Kidney (tissue), 14 donors: Measurements from ENCODE around the gene GIMAP2. TPM values are rescaled to one million over a fixed set of nuclear protein-coding genes. Genes with fewer than 3 reads are reported as not detected.

Experiments
- DNase-seq, 5 donors: peaks; one replicate each; pipeline ENCODE4 v3.0.0-alpha.2; 2013 to 2020
- FAIRE-seq: peaks from 2 replicates; lab custom pipeline; 2012; peaks lifted over from hg19 to GRCh38; lab: Jason Lieb, UNC
- H3K27ac ChIP-seq, 2 donors: one replicate each; pipeline ENCODE4 v1.7.0; 2013; ENCODE audit warnings: low read depth in 2 of 2, low read length in 2 of 2, inconsistent platforms in 1 of 2
- H3K27me3 ChIP-seq: one replicate; pipeline ENCODE4 v1.7.1; 2013; ENCODE audit warnings: low read length, inconsistent platforms; ENCODE audit not compliant: control insufficient read depth, insufficient read depth
- H3K36me3 ChIP-seq, 3 donors: one replicate each; pipeline versions ENCODE4 v1.7.0 to v1.7.1; 2013; ENCODE audit warnings: low read length in 3 of 3, control low read depth in 1 of 3, inconsistent platforms in 1 of 3; ENCODE audit not compliant: insufficient read depth in 3 of 3, control insufficient read depth in 2 of 3
- H3K4me1 ChIP-seq, 3 donors: one replicate each; pipeline versions ENCODE4 v1.7.0 to v1.7.1; 2013; ENCODE audit warnings: low read length in 3 of 3, inconsistent platforms in 1 of 3, low read depth in 1 of 3; ENCODE audit not compliant: control insufficient read depth in 2 of 3, insufficient read depth in 2 of 3
- H3K4me3 ChIP-seq, 3 donors: one replicate each; pipeline versions ENCODE4 v1.7.0 to v1.8.1; 2013; ENCODE audit warnings: low read length in 3 of 3, control low read depth in 1 of 3, inconsistent platforms in 1 of 3
- H3K9ac ChIP-seq, 3 donors: one replicate each; pipeline versions ENCODE4 v1.7.0 to v1.7.1; 2013; ENCODE audit warnings: low read length in 3 of 3, control low read depth in 1 of 3, inconsistent platforms in 1 of 3
- H3K9me3 ChIP-seq, 3 donors: one replicate each; pipeline versions ENCODE4 v1.7.0 to v1.7.1; 2013; ENCODE audit warnings: low read length in 3 of 3, control low read depth in 1 of 3, inconsistent platforms in 1 of 3; ENCODE audit not compliant: control insufficient read depth in 2 of 3, insufficient read depth in 1 of 3
- CTCF ChIP-seq: IDR thresholded peaks from 3 replicates; pipeline ENCODE4 v1.5.1; 2012; ENCODE audit warnings: mild to moderate bottlenecking, moderate library complexity, borderline replicate concordance; ENCODE audit not compliant: insufficient read depth; ENCODE audit errors: extremely low read depth
- intact Hi-C: fragments of 100-400 bp; cut with DNase I; formaldehyde crosslinking; loops from one replicate; pipeline ENCODE4 v1.11.1; 2022
- polyA plus RNA-seq: library from polyadenylated mRNA; stranded (reverse); fragments of 350-450 nt; fragmentation: Illumina TruSeq; extraction: RNeasy Lipid Tissue Mini Kit (QIAGEN cat#74804); gene quantifications from one replicate; pipeline ENCODE4 v1.2.3, GENCODE V29; 2014; ENCODE audit warnings: low read depth, low replicate concordance; ENCODE audit not compliant: insufficient read depth
- total RNA-seq: library from RNA; stranded (reverse); fragmentation: NEBNext Ultra II Directional; extraction: Animal tissue kit (Norgen Biotek cat#: 25700); gene quantifications from one replicate; pipeline ENCODE4 v1.2.1, GENCODE V29; 2021
- donor health status: control.
- donor health status: control.
- donor health status: control.
- donor health status: control.
- donor health status: control.
- donor health status: DM: yes; HTN: yes; CAD: no.
- donor health status: Normal renal cell carcinoma (clear cell type).

Gene GIMAP2
- total and polyA plus RNA-seq, 2 donors from 2014 or later: 6.7 to 19.5 TPM

DNA sequence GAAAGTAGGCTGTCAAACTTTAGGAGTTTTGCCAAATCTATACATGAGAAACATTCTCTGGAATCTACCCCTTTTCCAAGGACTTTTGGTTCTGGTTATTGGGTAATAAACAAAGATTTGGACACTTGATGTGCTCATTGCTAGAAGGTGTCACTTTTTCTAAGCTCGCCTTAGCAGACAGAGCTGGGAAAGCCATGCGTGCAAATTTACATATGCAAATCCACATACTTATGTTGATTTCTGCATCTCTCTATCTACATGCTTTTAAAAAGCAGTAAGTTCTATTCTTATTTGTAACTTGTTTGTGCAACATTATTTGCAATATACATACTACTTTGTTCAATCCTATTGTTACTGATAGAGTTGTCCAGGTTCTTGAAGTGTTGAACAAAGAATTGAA is 30.8 kb upstream of the GIMAP2 start:
- intact Hi-C loops: no loop called here
- FAIRE-seq: no peak

GRCh38 chr7:150656047-150656446 is 29.5 kb upstream of the GIMAP2 start:
- Histone ChIP-seq H3K36me3 (no peaks in the 10 kb centered on the region), H3K4me3 (no peak overlapping the region), H3K27ac (no peak overlapping the region), H3K9me3 (peaks cover 0 to 2% (median 0%) of the 10 kb centered on the region in 3 donors), H3K27me3 (no peaks in the 10 kb centered on the region), H3K9ac (no peak overlapping the region), H3K4me1 (no peaks in the 10 kb centered on the region)
- FAIRE-seq (no peak), DNase-seq (no peak)
- no peak for TF ChIP-seq CTCF
- intact Hi-C loops: no loop called here

More for the DNA sequence above, 30.8 kb upstream of the GIMAP2 start:
- DNase-seq: no peak
- Histone ChIP-seq H3K4me3 (no peak overlapping the region), H3K36me3 (no peaks in the 10 kb centered on the region), H3K9me3 (peaks cover 0 to 2% (median 0%) of the 10 kb centered on the region in 3 donors), H3K27ac (no peak overlapping the region), H3K9ac (no peak overlapping the region), H3K4me1 (no peaks in the 10 kb centered on the region), H3K27me3 (no peaks in the 10 kb centered on the region)
- no peak for TF ChIP-seq CTCF

GRCh38 chr7:150657526-150657925 is 28.0 kb upstream of the GIMAP2 start:
- H3K4me1 ChIP-seq: no peaks in the 10 kb centered on the region
- no peaks in the 10 kb centered on the region for H3K27me3 ChIP-seq
- intact Hi-C loops: no loop called here
- DNase-seq (no peak), FAIRE-seq (no peak)
- H3K9me3 ChIP-seq: peaks cover 0 to 2% (median 0%) of the 10 kb centered on the region in 3 donors
- TF ChIP-seq CTCF: no peak
- no peak overlapping the region for H3K4me3 ChIP-seq
- no peaks in the 10 kb centered on the region for H3K36me3 ChIP-seq
- H3K9ac ChIP-seq: no peak overlapping the region
- no peak overlapping the region for H3K27ac ChIP-seq
